BLaER1 (cell line): ENCODE data around the gene SAMD14.

Source experiments
- H3K27ac ChIP-seq: shearing (Covaris generic); formaldehyde crosslinking; 2 replicates; pipeline ENCODE4 v1.8.1; 2022
- H3K27me3 ChIP-seq: shearing (Covaris generic); formaldehyde crosslinking; 2 replicates; pipeline ENCODE4 v1.8.1; 2022
- H3K36me3 ChIP-seq: shearing (Covaris generic); formaldehyde crosslinking; 2 replicates; pipeline ENCODE4 v1.8.1; 2022
- H3K4me1 ChIP-seq: shearing (Covaris generic); formaldehyde crosslinking; 2 replicates; pipeline ENCODE4 v1.8.1; 2022
- H3K4me2 ChIP-seq: shearing (Covaris generic); formaldehyde crosslinking; 2 replicates; pipeline ENCODE4 v1.8.1; 2022
- H3K4me3 ChIP-seq: shearing (Covaris generic); formaldehyde crosslinking; 2 replicates; pipeline ENCODE4 v1.8.1; 2022
- H3K9ac ChIP-seq: shearing (Covaris generic); formaldehyde crosslinking; 2 replicates; pipeline ENCODE4 v1.8.1; 2022
- H3K9me3 ChIP-seq: shearing (Covaris generic); formaldehyde crosslinking; 2 replicates; pipeline ENCODE4 v1.8.1; 2022
- H4K20me1 ChIP-seq: shearing (Covaris generic); formaldehyde crosslinking; 2 replicates; pipeline ENCODE4 v1.8.1; 2022
- Cebpa-rat ChIP-seq: shearing (Covaris generic); IDR thresholded peaks from 2 replicates; pipeline ENCODE4 v1.8.1; 2022

The SAMD14 gene

DNA sequence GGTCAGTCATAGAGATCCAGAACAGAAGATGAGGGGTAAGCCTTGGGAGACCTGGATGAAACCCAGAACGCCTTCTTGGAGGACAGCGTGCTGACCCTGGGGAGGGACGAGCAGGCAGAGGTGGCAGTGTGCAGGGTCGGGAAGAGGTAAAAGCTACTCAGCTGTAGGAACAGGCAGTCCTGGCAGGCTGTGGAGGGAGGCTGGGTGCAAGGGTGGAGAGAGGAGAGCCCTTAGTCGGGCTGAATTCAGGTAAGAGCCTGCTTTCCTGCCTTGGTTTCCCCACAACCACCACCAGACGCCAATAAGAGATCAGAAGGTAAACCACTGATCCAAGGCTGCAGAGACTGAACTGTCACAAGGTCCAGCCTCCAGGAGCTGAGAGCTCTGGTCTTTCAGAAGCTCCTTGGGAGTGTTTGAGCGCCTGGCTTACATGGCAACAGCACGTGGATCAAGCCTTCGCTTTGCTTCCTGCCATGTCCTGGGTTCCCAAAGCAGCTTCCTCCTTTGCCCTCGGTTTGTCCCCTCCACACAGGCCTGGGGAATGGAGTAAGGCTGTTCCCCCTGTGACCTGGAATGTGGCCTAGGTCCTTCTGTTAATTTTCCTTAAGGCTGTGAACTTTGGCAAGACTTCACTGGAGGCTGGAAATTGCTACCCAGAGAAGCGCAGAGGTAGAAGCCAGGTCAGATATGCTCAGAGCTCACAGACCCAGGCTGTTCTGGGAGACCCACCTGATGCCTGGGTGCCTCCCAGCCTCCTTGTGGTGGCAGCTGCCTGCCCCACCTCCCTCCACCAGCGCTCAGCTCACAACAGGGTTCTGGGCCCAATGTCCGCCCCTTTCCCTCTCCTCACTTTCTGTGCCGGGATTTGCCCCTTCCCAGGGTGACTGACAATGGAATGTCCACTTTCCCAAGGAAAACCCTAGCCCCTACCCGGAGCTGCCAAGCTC, 38.7 kb downstream of the SAMD14 start:
- Histone ChIP-seq H3K4me2 (no peak overlapping the region), H3K27ac (no peak overlapping the region), H3K27me3 (no peaks in the 10 kb centered on the region), H4K20me1 (peaks cover 6% of the 10 kb centered on the region), H3K4me1 (peaks cover 11% of the 10 kb centered on the region), H3K9ac (no peak overlapping the region), H3K9me3 (no peaks in the 10 kb centered on the region), H3K4me3 (no peak overlapping the region), H3K36me3 (no peaks in the 10 kb centered on the region)
- no peak for TF ChIP-seq Cebpa-rat

DNA sequence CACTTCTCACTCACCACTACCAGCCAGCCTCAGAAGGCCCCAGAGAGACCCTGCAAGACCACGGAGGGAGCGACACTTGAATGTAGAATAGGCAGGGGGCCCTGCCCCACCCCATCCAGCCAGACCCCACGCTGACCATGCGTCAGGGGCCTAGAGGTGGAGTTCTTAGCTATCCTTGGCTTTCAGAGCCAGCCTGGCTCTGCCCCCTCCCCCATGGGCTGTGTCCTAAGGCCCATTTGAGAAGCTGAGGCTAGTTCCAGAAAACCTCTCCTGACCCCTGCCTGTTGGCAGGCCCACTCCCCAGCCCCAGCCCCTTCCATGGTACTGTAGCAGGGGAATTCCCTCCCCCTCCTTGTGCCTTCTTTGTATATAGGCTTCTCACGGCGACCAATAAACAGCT, 39.9 kb downstream of the SAMD14 start:
- H4K20me1 ChIP-seq, result no peaks in the 10 kb centered on the region
- TF ChIP-seq Cebpa-rat, result no peak
- no peak overlapping the region for H3K4me2 ChIP-seq

DNA sequence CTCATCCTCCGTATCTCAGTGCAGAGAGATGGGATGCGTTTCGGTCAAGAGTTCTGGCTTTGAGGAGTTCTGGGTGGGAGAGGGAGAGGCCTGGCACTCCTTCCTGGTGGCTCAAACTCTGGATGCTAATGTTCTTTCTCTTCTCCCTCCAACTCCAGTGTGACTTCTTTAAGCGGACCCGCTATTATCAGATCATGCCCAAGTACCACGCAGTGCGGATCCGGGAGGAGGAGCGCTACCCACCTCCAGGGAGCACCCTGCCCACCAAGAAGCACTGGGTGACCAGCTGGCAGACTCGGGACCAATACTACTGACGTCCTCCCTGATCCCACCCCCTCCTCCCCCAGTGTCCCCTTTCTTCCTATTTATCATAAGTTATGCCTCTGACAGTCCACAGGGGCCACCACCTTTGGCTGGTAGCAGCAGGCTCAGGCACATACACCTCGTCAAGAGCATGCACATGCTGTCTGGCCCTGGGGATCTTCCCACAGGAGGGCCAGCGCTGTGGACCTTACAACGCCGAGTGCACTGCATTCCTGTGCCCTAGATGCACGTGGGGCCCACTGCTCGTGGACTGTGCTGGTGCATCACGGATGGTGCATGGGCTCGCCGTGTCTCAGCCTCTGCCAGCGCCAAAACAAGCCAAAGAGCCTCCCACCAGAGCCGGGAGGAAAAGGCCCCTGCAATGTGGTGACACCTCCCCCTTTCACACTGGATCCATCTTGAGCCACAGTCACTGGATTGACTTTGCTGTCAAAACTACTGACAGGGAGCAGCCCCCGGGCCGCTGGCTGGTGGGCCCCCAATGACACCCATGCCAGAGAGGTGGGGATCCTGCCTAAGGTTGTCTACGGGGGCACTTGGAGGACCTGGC, 40.8 kb downstream of the SAMD14 start:
- no peak overlapping the region for H3K27ac ChIP-seq
- H3K9me3 ChIP-seq, result no peaks in the 10 kb centered on the region
- H3K9ac ChIP-seq, result no peak overlapping the region
- H3K4me2 ChIP-seq, result no peak overlapping the region
- TF ChIP-seq Cebpa-rat, result no peak
- no peaks in the 10 kb centered on the region for H4K20me1 ChIP-seq
- H3K4me1 ChIP-seq, result no peaks in the 10 kb centered on the region; the same call in 1 of the 2 replicates
- H3K27me3 ChIP-seq, result no peaks in the 10 kb centered on the region
- H3K36me3 ChIP-seq, result no peaks in the 10 kb centered on the region
- no peak overlapping the region for H3K4me3 ChIP-seq

More for the DNA sequence above, 39.9 kb downstream of the SAMD14 start:
- Histone ChIP-seq H3K36me3 (no peaks in the 10 kb centered on the region), H3K9me3 (no peaks in the 10 kb centered on the region), H3K27me3 (no peaks in the 10 kb centered on the region), H3K9ac (no peak overlapping the region), H3K4me1 (peaks cover 4% of the 10 kb centered on the region), H3K27ac (no peak overlapping the region), H3K4me3 (no peak overlapping the region)

DNA sequence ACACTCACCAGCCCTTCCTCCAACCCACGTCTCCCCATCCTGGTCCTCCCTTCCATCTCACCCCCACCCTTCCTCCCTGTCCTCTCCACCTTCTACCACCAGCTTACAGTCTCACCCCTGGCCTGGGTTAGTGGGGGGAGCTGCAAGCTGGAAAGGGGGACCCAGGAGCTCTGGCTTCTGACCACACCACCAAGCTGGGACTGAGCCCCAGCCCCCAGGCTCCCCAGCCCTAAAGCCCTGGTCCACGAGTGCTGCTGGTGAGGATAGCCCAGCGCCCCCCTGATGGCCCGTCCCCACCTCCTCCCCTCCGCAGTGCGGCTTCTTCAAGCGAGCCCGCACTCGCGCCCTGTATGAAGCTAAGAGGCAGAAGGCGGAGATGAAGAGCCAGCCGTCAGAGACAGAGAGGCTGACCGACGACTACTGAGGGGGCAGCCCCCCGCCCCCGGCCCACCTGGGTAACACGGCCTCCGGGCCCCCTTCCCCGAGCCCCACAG, 42.0 kb downstream of the SAMD14 start:
- Histone ChIP-seq H3K36me3 (no peaks in the 10 kb centered on the region), H3K4me1 (no peaks in the 10 kb centered on the region), H4K20me1 (no peaks in the 10 kb centered on the region), H3K27ac (no peak overlapping the region), H3K9me3 (no peaks in the 10 kb centered on the region), H3K4me2 (no peak overlapping the region), H3K4me3 (no peak overlapping the region), H3K27me3 (no peaks in the 10 kb centered on the region), H3K9ac (no peak overlapping the region)
- TF ChIP-seq Cebpa-rat, result no peak

DNA sequence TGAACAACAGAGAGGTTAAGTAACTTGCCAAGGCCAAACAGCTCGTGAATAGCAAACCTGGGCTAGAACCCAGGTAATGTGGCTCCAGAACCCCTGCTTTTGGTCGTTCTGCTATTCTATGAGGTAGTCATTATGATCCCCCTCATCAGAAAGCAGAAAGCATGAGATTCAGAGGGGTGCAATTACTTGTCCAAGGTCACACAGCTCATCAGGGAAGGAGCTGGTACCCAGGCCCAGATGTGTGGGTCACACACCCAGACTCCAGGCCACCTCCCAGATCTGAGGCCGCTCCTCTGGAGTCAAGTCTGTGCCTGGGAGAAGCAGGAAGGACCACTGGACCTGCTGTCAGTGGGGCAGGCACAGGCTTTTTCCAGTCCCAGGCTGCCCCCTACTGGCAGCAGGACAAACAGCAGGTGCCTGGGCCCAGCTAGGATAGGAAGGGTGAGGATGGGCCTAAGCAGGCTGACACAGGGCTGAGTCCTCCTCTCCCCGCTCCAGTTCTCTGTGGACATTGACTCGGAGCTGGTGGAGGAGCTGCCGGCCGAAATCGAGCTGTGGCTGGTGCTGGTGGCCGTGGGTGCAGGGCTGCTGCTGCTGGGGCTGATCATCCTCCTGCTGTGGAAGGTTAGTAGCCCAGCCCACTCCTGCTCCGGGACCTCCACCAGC, 42.6 kb downstream of the SAMD14 start:
- H3K9me3 ChIP-seq, result no peaks in the 10 kb centered on the region
- H3K27ac ChIP-seq, result no peak overlapping the region
- H3K4me1 ChIP-seq, result no peaks in the 10 kb centered on the region
- no peak overlapping the region for H3K4me3 ChIP-seq
- H3K4me2 ChIP-seq, result no peak overlapping the region
- TF ChIP-seq Cebpa-rat, result no peak
- no peak overlapping the region for H3K9ac ChIP-seq
- H3K27me3 ChIP-seq, result no peaks in the 10 kb centered on the region
- H3K36me3 ChIP-seq, result no peaks in the 10 kb centered on the region
- H4K20me1 ChIP-seq, result no peaks in the 10 kb centered on the region

DNA sequence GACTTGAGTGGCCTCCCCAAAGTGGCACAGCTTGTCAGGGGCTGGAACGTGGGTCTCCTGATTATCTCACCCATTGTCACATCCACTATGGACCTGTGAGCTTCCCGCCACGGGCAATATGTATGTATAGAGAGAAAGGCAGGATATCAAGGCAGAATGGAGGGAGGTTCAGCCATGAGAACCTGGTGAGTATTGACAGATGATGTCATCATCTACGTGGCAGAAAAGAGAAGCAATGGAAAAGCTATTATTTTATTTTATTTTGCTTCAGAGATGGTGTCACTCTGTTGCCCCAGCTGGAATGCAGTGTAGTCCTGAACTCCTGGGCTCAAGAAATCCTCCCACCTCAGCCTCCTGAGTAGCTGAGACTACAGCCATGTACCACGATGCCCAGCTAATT, 48.2 kb downstream of the SAMD14 start:
- Histone ChIP-seq H3K4me2 (no peak overlapping the region), H3K9ac (no peak overlapping the region), H4K20me1 (no peaks in the 10 kb centered on the region), H3K36me3 (no peaks in the 10 kb centered on the region), H3K27me3 (no peaks in the 10 kb centered on the region), H3K4me1 (no peaks in the 10 kb centered on the region), H3K9me3 (no peaks in the 10 kb centered on the region), H3K27ac (no peak overlapping the region), H3K4me3 (no peak overlapping the region)
- TF ChIP-seq Cebpa-rat, result no peak

DNA sequence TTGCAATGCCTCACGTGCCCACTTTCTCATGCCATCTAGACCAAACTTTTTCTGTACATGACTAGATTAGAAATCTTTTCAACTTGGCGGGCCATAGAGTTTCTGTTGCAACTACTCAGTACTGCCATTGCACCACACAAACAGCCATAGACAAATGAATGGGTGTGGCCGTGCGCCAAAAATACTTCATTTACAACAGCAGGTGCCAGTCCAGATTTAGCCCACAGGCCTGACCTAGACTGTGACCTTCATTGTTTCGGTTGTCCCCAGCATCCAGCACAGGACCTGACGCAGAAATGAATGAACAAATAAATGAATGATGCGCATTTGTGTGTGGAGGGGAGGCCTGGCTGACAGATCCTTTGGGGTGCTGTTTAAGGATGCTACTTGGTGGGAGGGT, 49.1 kb downstream of the SAMD14 start:
- no peaks in the 10 kb centered on the region for H4K20me1 ChIP-seq
- H3K9me3 ChIP-seq, result no peaks in the 10 kb centered on the region
- no peaks in the 10 kb centered on the region for H3K27me3 ChIP-seq
- H3K4me1 ChIP-seq, result no peaks in the 10 kb centered on the region
- no peak overlapping the region for H3K27ac ChIP-seq
- H3K9ac ChIP-seq, result no peak overlapping the region
- no peak for TF ChIP-seq Cebpa-rat
- H3K4me2 ChIP-seq, result no peak overlapping the region
- no peaks in the 10 kb centered on the region for H3K36me3 ChIP-seq
- no peak overlapping the region for H3K4me3 ChIP-seq

DNA sequence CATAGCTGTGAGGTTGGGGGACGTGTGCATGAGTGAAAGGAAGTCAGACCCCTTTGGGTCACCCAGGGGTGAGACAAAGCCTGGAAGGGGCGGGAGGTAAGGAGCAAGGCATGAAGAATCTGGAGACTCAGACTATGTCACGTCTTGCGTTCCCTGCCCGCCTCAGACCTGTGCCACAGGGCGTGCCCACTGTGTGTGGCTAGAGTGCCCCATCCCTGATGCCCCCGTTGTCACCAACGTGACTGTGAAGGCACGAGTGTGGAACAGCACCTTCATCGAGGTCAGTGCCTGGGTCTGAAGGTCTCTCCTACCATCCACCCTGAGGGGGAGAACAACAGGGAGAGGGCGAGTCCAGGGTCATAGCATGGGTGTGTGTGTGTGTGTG, 49.9 kb downstream of the SAMD14 start:
- no peaks in the 10 kb centered on the region for H3K36me3 ChIP-seq
- H3K4me1 ChIP-seq, result no peaks in the 10 kb centered on the region
- H4K20me1 ChIP-seq, result no peaks in the 10 kb centered on the region
- H3K4me3 ChIP-seq, result no peak overlapping the region
- TF ChIP-seq Cebpa-rat, result no peak
- H3K9me3 ChIP-seq, result no peaks in the 10 kb centered on the region
- H3K27ac ChIP-seq, result no peak overlapping the region
- H3K27me3 ChIP-seq, result no peaks in the 10 kb centered on the region
- no peak overlapping the region for H3K4me2 ChIP-seq
- no peak overlapping the region for H3K9ac ChIP-seq

DNA sequence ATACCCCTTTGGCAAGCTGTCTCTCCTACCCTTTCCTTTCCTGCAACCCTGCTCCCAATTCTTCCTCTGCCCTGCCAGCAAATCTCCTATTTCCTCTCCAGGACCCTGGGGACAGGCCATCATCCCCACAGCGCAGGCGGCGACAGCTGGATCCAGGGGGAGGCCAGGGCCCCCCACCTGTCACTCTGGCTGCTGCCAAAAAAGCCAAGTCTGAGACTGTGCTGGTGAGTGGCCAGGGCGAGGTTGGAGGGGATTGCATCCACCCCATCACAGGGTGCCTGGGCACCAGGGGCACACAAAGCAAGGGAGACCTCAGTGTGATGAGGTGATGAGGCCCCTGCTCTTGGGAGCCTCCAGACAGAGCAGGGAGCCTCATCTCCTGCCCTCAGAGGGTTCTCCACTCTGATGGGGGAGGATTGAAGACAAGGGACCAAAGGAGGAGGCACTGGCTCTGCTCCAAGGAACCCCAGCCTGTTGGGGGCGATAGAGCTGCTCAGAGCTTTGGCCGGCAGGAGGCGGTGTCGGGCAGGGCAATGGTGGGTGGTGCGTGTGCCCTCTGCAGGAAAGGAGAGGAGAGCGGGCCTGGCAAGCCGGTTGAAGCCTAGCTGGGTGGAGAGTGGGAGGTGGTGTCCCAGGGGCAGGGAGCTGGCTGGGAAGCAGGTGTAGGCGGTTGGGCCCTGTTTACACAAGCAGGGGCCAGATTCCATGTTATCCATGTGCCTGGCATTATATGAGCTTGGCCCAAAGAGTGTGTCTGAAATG, 50.4 kb downstream of the SAMD14 start:
- Histone ChIP-seq H3K9me3 (no peaks in the 10 kb centered on the region), H4K20me1 (no peaks in the 10 kb centered on the region), H3K9ac (no peak overlapping the region), H3K27me3 (no peaks in the 10 kb centered on the region), H3K4me2 (no peak overlapping the region), H3K4me3 (no peak overlapping the region), H3K27ac (no peak overlapping the region), H3K4me1 (no peaks in the 10 kb centered on the region), H3K36me3 (no peaks in the 10 kb centered on the region)
- TF ChIP-seq Cebpa-rat, result no peak
